Thyroid gland (tissue), 4 donors: ENCODE data around the gene YTHDC1. TPM values are rescaled to one million over a fixed set of nuclear protein-coding genes. Genes with fewer than 3 reads are reported as not detected.

Source experiments
- DNase-seq, 2 donors: peaks; one replicate each; pipeline ENCODE4 v3.0.0-alpha.2; 2019
- H3K27ac ChIP-seq, 3 donors: fragments of 200-600 bp; sonication (generic); 1 replicate in 2 of 3; 2 replicates in 1 of 3; pipeline ENCODE4 v1.5.1; 2016 to 2019; ENCODE audit warnings: mild to moderate bottlenecking in 1 of 3, moderate library complexity in 1 of 3
- H3K27me3 ChIP-seq: fragments of 200-600 bp; sonication (generic); one replicate; pipeline ENCODE4 v1.5.1; 2019
- H3K36me3 ChIP-seq, 2 donors: fragments of 200-600 bp; sonication (generic); one replicate each; pipeline ENCODE4 v1.5.1; 2016 to 2019
- H3K4me1 ChIP-seq, 2 donors: fragments of 200-600 bp; sonication (generic); one replicate each; pipeline ENCODE4 v1.5.1; 2017 to 2019
- H3K4me3 ChIP-seq, 3 donors: fragments of 200-600 bp; sonication (generic); replicated peaks in 1 of 3; 1 replicate in 2 of 3; 2 replicates in 1 of 3; pipeline ENCODE4 v1.5.1; 2016; ENCODE audit warnings: mild to moderate bottlenecking in 1 of 3
- H3K9me3 ChIP-seq: fragments of 200-600 bp; sonication (generic); one replicate; pipeline ENCODE4 v1.5.1; 2017
- POLR2A ChIP-seq, 2 donors: fragments of 450-650 bp; IDR thresholded peaks; one replicate each; pipeline ENCODE4 v1.6.1; 2017; ENCODE audit warnings: antibody characterized with exemption in 2 of 2, mild to moderate bottlenecking in 2 of 2, moderate library complexity in 1 of 2
- WGBS, 2 donors: methylation state at CpG; one replicate each; pipeline ENCODE4 v1.1.5; 2017; 5-methylcytosine and 5-hydroxymethylcytosine counted together
- intact Hi-C: fragments of 100-400 bp; cut with DNase I; formaldehyde crosslinking; loops from one replicate; pipeline ENCODE4 v1.15.1; 2023
- total RNA-seq, 4 donors: library from RNA; depleted of rRNA; stranded (reverse); fragments of >200 nt; gene quantifications; one replicate each; pipeline ENCODE4 v1.2.3, GENCODE V29; 2016
- TF ChIP-seq, protein P1 (sequence below), 6 experiments: fragments of 200-600 bp in 3 of 6; fragments of 450-650 bp in 3 of 6; sonication (generic) in 3 of 6; IDR thresholded peaks; one replicate each; pipeline ENCODE4 v1.5.1; 2016 to 2019; ENCODE audit warnings: antibody characterized with exemption in 6 of 6, mild to moderate bottlenecking in 2 of 6, inconsistent platforms in 1 of 6, moderate library complexity in 1 of 6

Gene YTHDC1
- total RNA-seq, 4 donors from 2014 or later, result 72.1 to 96.0 (median 83.2) TPM

DNA sequence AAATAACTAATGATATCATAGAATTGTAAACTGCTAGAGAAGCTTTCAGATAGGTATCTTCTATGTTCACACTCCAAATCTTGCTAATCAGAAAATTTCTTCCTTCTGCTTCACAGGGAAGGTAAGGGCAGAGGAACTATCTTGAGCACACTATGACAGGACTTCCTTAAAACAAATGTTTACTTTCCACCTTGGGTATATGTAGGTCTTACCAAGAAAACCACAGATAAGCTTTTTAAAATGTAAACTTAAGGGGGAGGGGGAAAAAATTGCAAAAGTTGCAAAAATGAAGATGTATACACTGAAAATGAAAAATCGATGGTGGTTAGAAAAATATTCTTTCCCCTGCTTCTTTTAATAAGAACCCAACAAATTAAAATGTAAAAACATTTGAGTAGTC lies 30.9 kb downstream of the YTHDC1 start:
- 92 to 96% methylated on average over 1 of the region's 1 CpG for WGBS, 2 donors
- no peak for DNase-seq
- Histone ChIP-seq H3K4me1 (no peaks in the 10 kb centered on the region), H3K4me3 (no peak overlapping the region), H3K27ac (no peak overlapping the region), H3K36me3 (peaks cover 58 to 66% of the 10 kb centered on the region in 2 donors), H3K27me3 (no peaks in the 10 kb centered on the region), H3K9me3 (no peaks in the 10 kb centered on the region)
- TF ChIP-seq, protein P1, sequence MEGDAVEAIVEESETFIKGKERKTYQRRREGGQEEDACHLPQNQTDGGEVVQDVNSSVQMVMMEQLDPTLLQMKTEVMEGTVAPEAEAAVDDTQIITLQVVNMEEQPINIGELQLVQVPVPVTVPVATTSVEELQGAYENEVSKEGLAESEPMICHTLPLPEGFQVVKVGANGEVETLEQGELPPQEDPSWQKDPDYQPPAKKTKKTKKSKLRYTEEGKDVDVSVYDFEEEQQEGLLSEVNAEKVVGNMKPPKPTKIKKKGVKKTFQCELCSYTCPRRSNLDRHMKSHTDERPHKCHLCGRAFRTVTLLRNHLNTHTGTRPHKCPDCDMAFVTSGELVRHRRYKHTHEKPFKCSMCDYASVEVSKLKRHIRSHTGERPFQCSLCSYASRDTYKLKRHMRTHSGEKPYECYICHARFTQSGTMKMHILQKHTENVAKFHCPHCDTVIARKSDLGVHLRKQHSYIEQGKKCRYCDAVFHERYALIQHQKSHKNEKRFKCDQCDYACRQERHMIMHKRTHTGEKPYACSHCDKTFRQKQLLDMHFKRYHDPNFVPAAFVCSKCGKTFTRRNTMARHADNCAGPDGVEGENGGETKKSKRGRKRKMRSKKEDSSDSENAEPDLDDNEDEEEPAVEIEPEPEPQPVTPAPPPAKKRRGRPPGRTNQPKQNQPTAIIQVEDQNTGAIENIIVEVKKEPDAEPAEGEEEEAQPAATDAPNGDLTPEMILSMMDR (IDR thresholded peaks at IDR 0.05), result no peak
- TF ChIP-seq POLR2A (IDR thresholded peaks at IDR 0.05), result no peak
- intact Hi-C loops, result no loop called here

DNA sequence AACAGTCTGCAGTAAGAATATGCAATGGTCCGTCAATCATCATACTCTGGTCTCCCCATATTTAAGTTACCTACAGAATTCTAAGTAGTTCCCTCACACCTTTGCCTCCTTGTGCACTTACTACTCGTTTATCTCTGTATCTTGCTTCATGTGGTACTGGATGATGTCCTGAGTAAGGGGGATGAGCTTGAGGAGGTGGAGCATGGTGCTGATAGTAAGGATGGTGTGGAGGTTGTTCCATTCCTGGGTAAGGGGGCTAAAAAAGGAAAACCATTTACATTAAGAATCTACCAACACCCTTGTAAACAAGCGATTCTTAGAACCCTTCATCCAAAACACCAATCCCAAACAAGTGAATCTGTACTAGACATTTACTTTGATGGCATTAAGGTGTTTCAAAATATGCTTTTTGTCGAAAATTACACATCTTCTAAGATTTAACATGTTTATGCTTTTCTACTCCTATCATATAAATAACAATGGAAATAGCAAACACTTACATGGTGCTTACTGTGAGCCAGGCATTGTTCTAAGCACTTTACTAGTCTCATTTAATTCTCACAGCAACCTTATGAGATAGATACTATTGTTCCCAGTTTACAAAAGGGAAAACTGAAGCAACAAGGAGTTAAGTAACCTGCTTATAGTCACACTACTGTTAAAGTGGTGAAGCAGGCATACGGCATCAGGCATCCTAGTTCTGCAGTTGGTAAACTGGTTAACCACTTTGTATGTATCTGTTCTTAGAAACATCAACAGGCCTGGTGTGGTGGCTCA lies 33.5 kb downstream of the YTHDC1 start:
- TF ChIP-seq POLR2A (IDR thresholded peaks at IDR 0.05), result no peak
- TF ChIP-seq, protein P1 (IDR thresholded peaks at IDR 0.05), result no peak
- WGBS, 2 donors, result 71 to 74% methylated on average over 5 of the region's 5 CpGs

DNA sequence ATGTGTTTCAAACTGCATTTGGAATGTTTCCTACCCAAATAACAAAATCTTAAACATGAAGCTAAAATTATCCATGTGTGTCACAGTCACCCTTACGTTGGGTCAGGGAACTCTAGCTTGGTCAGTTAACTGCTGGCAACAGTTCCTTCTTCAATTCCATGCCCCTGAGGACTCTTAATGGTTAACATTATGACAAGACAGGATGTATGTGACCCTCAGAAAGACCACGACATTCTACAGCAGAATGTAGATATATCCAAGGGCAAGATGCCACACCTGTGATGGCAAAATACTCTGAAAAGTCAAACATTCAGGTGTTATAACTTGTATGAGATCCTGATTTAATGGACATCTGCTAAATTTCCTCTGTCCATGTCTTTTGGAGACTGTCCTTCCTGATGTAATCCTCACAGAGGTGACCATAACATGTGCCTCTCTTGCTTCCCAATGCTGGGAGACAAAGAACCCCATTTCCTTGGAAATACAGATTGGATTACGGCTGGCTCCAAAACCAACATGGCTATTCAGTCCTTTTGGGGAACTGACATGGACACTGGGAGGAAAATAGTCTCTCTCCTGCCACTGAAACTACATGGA lies 39.1 kb downstream of the YTHDC1 start:
- H3K4me1 ChIP-seq, result no peaks in the 10 kb centered on the region
- no peak for TF ChIP-seq POLR2A (IDR thresholded peaks at IDR 0.05)
- TF ChIP-seq, protein P1 (IDR thresholded peaks at IDR 0.05), result no peak
- intact Hi-C loops, result no loop called here
- H3K4me3 ChIP-seq, result no peak overlapping the region
- H3K36me3 ChIP-seq, result peaks cover 30 to 32% of the 10 kb centered on the region in 2 donors
- H3K27me3 ChIP-seq, result no peaks in the 10 kb centered on the region
- 78 to 79% methylated on average over 3 of the region's 3 CpGs for WGBS, 2 donors
- no peak overlapping the region for H3K27ac ChIP-seq
- DNase-seq, result no peak
- H3K9me3 ChIP-seq, result no peaks in the 10 kb centered on the region

More for the DNA sequence above, 33.5 kb downstream of the YTHDC1 start:
- Histone ChIP-seq H3K27me3 (no peaks in the 10 kb centered on the region), H3K9me3 (no peaks in the 10 kb centered on the region), H3K27ac (no peak overlapping the region), H3K36me3 (peaks cover 60 to 63% of the 10 kb centered on the region in 2 donors), H3K4me3 (no peak overlapping the region), H3K4me1 (no peaks in the 10 kb centered on the region)
- no peak for DNase-seq
- intact Hi-C loops, result no loop called here

DNA sequence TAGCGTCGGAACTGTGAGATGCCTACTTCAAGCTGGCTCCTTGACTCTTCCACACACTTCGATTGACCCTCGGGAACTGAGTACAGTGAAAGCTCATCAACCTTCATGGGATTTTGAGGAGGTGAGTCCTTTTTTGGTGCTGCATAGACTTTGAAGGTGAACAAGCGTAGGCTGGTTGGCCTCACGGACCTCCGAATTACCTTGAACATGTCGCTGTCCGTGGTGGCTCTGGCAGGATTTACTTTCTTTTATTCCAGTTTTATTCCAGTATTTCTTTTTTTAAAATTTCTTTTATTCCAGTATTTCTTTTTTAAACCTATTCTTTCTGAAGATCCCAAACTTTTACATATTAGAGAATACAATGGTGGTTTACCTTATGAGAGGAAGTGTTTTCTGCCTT lies 45.2 kb downstream of the YTHDC1 start:
- Histone ChIP-seq H3K4me3 (no peak overlapping the region), H3K27me3 (no peaks in the 10 kb centered on the region), H3K36me3 (no peaks in the 10 kb centered on the region), H3K4me1 (no peaks in the 10 kb centered on the region), H3K27ac (no peak overlapping the region), H3K9me3 (no peaks in the 10 kb centered on the region)
- no peak for TF ChIP-seq POLR2A (IDR thresholded peaks at IDR 0.05)
- TF ChIP-seq, protein P1 (IDR thresholded peaks at IDR 0.05), result no peak
- WGBS, 2 donors, result 84% methylated on average over 9 of the region's 9 CpGs
- no peak for DNase-seq
- intact Hi-C loops, result no loop called here
